H1 (cell line): ENCODE measurements around the gene MYLK2. TPM values are rescaled to one million over a fixed set of nuclear protein-coding genes. Genes with fewer than 3 reads are reported as not detected.
A peak's percentile ranks its signal among the peaks of the same experiment; 100 is the strongest.

Experiments
- HDAC2 ChIP-seq, 2 experiments: fragments of 300-600 bp in 1 of 2; sonication (generic) in 1 of 2; IDR thresholded peaks; 2 replicates each; pipeline ENCODE4 v1.6.1; 2011 to 2012; ENCODE audit warnings: low read depth in 2 of 2, low read length in 2 of 2, mild to moderate bottlenecking in 2 of 2, moderate library complexity in 2 of 2, borderline replicate concordance in 1 of 2, inconsistent platforms in 1 of 2
- polyA plus RNA-seq, 7 experiments: library from polyadenylated mRNA; depleted of rRNA in 3 of 7; stranded (reverse) in 5 of 7; unstranded in 2 of 7; fragments of >200 nt in 5 of 7; fragments of 200-250 nt in 2 of 7; gene quantifications; 1 replicate in 5 of 7; 2 replicates in 1 of 7; 4 replicates in 1 of 7; pipeline versions ENCODE4 v1.2.1 to v1.2.3, GENCODE V29; 2011 to 2013; ENCODE audit warnings: missing spikeins in 2 of 7, mixed read lengths in 2 of 7
- total RNA-seq: library from RNA; stranded (reverse); fragmentation: NEBNext Ultra II Directional; extraction: Animal tissue kit (Norgen Biotek cat#: 25700); gene quantifications from 2 replicates; pipeline ENCODE4 v1.2.1, GENCODE V29; 2021

The MYLK2 gene
- total and polyA plus RNA-seq, 2 of the 8 experiments (the other 6 are each of a cell fraction or from before 2014, with no cell fraction given), result 0.22 to 0.26 TPM

DNA sequence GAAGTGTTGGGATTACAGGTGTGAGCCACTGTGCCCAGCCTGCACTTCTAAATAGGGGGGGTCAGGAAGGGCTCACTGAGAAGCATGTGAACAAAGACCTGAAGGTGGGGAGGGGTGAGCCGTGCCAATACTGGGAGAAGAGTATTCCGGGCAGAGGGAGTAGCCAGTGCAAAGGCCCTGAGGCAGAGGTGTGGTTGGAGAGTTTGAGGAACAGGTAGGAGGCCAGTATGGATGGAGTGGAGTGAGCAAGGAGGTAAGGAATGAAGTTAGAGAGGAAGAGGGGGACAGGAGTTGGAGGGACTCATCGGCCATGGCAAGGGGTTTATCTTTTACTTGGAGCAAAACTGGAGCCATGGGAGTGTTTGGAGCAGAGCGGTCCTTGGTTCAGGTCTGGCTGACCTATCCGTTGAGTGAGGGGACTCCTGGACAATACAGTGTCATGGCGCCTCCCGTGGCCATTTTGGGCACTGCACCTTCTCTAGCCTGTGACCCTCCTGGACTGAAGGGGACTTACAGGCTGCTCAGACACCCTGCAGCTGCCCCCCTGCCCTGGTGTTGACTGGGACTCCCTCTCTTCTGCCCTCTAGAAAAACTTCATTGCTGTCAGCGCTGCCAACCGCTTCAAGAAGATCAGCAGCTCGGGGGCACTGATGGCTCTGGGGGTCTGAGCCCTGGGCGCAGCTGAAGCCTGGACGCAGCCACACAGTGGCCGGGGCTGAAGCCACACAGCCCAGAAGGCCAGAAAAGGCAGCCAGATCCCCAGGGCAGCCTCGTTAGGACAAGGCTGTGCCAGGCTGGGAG, 14.2 kb downstream of the MYLK2 start (continued):
- peak in 1 of 2 experiments; percentile 94; a peak in 2 of 4 replicates for TF ChIP-seq HDAC2 (IDR thresholded peaks at IDR 0.05; ENCODE audit: borderline replicate concordance in 1 of 2, low read depth in 2 of 2, low read length in 2 of 2)
